Parathyroid adenoma (tissue), 2 donors: ENCODE measurements around the gene CRY2.
A peak's percentile ranks its signal among the peaks of the same experiment; 100 is the strongest.

Experiments
- H2AFZ ChIP-seq: fragments of 300-600 bp; sonication (generic); one replicate; pipeline ENCODE4 v1.7.0; 2017; ENCODE audit warnings: antibody characterized with exemption, mild to moderate bottlenecking
- H3K27ac ChIP-seq: fragments of 300-600 bp; sonication (generic); one replicate; pipeline ENCODE4 v1.7.0; 2017
- H3K27me3 ChIP-seq: fragments of 300-600 bp; sonication (generic); one replicate; pipeline ENCODE4 v1.7.0; 2017; ENCODE audit warnings: low read length; ENCODE audit not compliant: control insufficient read depth, insufficient read depth
- H3K36me3 ChIP-seq: fragments of 300-600 bp; sonication (generic); one replicate; pipeline ENCODE4 v1.7.0; 2017; ENCODE audit warnings: low read length; ENCODE audit not compliant: control insufficient read depth, insufficient read depth
- H3K4me1 ChIP-seq: fragments of 300-600 bp; sonication (generic); one replicate; pipeline ENCODE4 v1.7.0; 2017; ENCODE audit warnings: control low read depth
- H3K4me2 ChIP-seq: fragments of 300-600 bp; sonication (generic); one replicate; pipeline ENCODE4 v1.7.0; 2017; ENCODE audit warnings: low read length
- H3K4me3 ChIP-seq: fragments of 300-600 bp; sonication (generic); one replicate; pipeline ENCODE4 v1.7.0; 2017; ENCODE audit warnings: low read depth, low read length
- H3K79me2 ChIP-seq: fragments of 300-600 bp; sonication (generic); one replicate; pipeline ENCODE4 v1.7.0; 2017; ENCODE audit warnings: control low read depth
- H3K9ac ChIP-seq: fragments of 300-600 bp; sonication (generic); one replicate; pipeline ENCODE4 v1.7.0; 2017; ENCODE audit warnings: mild to moderate bottlenecking
- H3K9me3 ChIP-seq: fragments of 300-600 bp; sonication (generic); one replicate; pipeline ENCODE4 v1.7.0; 2017; ENCODE audit warnings: low read length; ENCODE audit not compliant: control insufficient read depth
- CTCF ChIP-seq: fragments of 300-600 bp; sonication (generic); IDR thresholded peaks from one replicate; pipeline ENCODE4 v1.7.0; 2017; ENCODE audit warnings: antibody characterized with exemption, mild to moderate bottlenecking
- donor health status: primary hyperparathyroidism.

The CRY2 gene

GRCh38 chr11:45885921-45886721, 38.8 kb downstream of the CRY2 start:
- H3K27ac ChIP-seq = peak overlapping the region; percentile 44
- TF ChIP-seq CTCF = no peak
- H3K9ac ChIP-seq = peak overlapping the region; percentile 61
- H3K27me3 ChIP-seq = no peaks in the 10 kb centered on the region
- H3K79me2 ChIP-seq = peaks cover 5% of the 10 kb centered on the region
- H3K36me3 ChIP-seq = no peaks in the 10 kb centered on the region
- no peak overlapping the region for H3K4me3 ChIP-seq
- peak overlapping the region; percentile 55 for H3K4me2 ChIP-seq
- no peaks in the 10 kb centered on the region for H3K9me3 ChIP-seq
- H2AFZ ChIP-seq = peak overlapping the region; percentile 66
- no peaks in the 10 kb centered on the region for H3K4me1 ChIP-seq

- H3K9ac ChIP-seq = no peak overlapping the region
- no peaks in the 10 kb centered on the region for H3K27me3 ChIP-seq
- H3K4me3 ChIP-seq = no peak overlapping the region
- H2AFZ ChIP-seq = no peak overlapping the region
- H3K79me2 ChIP-seq = peaks cover 5% of the 10 kb centered on the region
- H3K36me3 ChIP-seq = no peaks in the 10 kb centered on the region
- H3K9me3 ChIP-seq = no peaks in the 10 kb centered on the region
- TF ChIP-seq CTCF = no peak
- H3K4me2 ChIP-seq = no peak overlapping the region
- H3K27ac ChIP-seq = no peak overlapping the region
- no peaks in the 10 kb centered on the region for H3K4me1 ChIP-seq
Observed at GRCh38 chr11:45886816-45887520, 39.7 kb downstream of the CRY2 start.

- Histone ChIP-seq H3K27ac (no peak overlapping the region), H3K4me1 (no peaks in the 10 kb centered on the region), H3K4me2 (no peak overlapping the region), H2AFZ (no peak overlapping the region), H3K27me3 (no peaks in the 10 kb centered on the region), H3K36me3 (no peaks in the 10 kb centered on the region), H3K4me3 (no peak overlapping the region), H3K79me2 (peaks cover 5% of the 10 kb centered on the region), H3K9me3 (no peaks in the 10 kb centered on the region), H3K9ac (no peak overlapping the region)
- TF ChIP-seq CTCF = no peak
Observed at GRCh38 chr11:45887587-45887986, 40.3 kb downstream of the CRY2 start.

- Histone ChIP-seq H3K36me3 (no peaks in the 10 kb centered on the region), H3K9me3 (no peaks in the 10 kb centered on the region), H3K9ac (no peak overlapping the region), H3K4me1 (no peaks in the 10 kb centered on the region), H3K27me3 (no peaks in the 10 kb centered on the region), H3K79me2 (peaks cover 5% of the 10 kb centered on the region), H3K4me3 (no peak overlapping the region), H3K27ac (no peak overlapping the region), H3K4me2 (no peak overlapping the region), H2AFZ (no peak overlapping the region)
- TF ChIP-seq CTCF = no peak
Observed at GRCh38 chr11:45889555-45889954, 42.3 kb downstream of the CRY2 start.
